SH-SY5Y (cell line): ENCODE data around the gene MRPL34.

ENCODE experiments used
- GATA2 ChIP-seq: IDR thresholded peaks from 2 replicates; pipeline ENCODE4 v1.6.1; 2011; ENCODE audit warnings: mild to moderate bottlenecking, low read depth, low read length
- GATA3 ChIP-seq: IDR thresholded peaks from 2 replicates; pipeline ENCODE4 v1.6.1; 2011; ENCODE audit warnings: low read depth, mild to moderate bottlenecking, low read length, moderate library complexity

- TF ChIP-seq GATA2 (no peak), GATA3 (no peak)
Measured at GRCh38 chr19:17260842-17261325, 44.8 kb upstream of the MRPL34 start.
